NCI-H69 (cell line): ENCODE measurements around the gene IFT52.
"Not testable (repeated sequence)": the region's sequence is repeated elsewhere in the genome, so short reads cannot be mapped to it uniquely, and the experiment has no call there.

Source experiments
- DNase-seq: peaks from one replicate; lab custom pipeline; 2025; lab: John Stamatoyannopoulos, UW

Gene IFT52

GRCh38 chr20:43650997-43651525 is 60.3 kb downstream of the IFT52 start:
- DNase-seq: no peak

- not testable (repeated sequence) for DNase-seq
These were observed 61.0 kb downstream of the IFT52 start for GRCh38 chr20:43651650-43652184.

- no peak for DNase-seq
These were observed 63.2 kb downstream of the IFT52 start for GRCh38 chr20:43653966-43654365.

GRCh38 chr20:43655176-43655575 is 64.4 kb downstream of the IFT52 start:
- DNase-seq: not testable (repeated sequence)

- no peak for DNase-seq
These were observed 65.2 kb downstream of the IFT52 start for GRCh38 chr20:43655937-43656336.

GRCh38 chr20:43658069-43658722 is 67.5 kb downstream of the IFT52 start:
- no peak for DNase-seq

GRCh38 chr20:43658723-43659419 is 68.1 kb downstream of the IFT52 start:
- DNase-seq: no peak

- no peak for DNase-seq
These were observed 72.4 kb downstream of the IFT52 start for GRCh38 chr20:43662943-43663655.

GRCh38 chr20:43665466-43666176 is 74.9 kb downstream of the IFT52 start:
- DNase-seq: no peak

GRCh38 chr20:43666376-43667328 is 75.9 kb downstream of the IFT52 start, which contains the start of gene MYBL2:
Gene MYBL2, plus strand, starts transcription at chr20:43667114. Its CDS starts 170 bp downstream, at chr20:43667284.
- DNase-seq: peak; percentile 80

- peak; percentile 65 for DNase-seq
These were observed 76.8 kb downstream of the IFT52 start for GRCh38 chr20:43667341-43668132.

GRCh38 chr20:43669332-43669731 is 78.6 kb downstream of the IFT52 start:
- DNase-seq: no peak

- no peak for DNase-seq
These were observed 79.7 kb downstream of the IFT52 start for GRCh38 chr20:43670423-43670822.

GRCh38 chr20:43676368-43676767 is 85.6 kb downstream of the IFT52 start:
- DNase-seq: no peak

- no peak for DNase-seq
These were observed 90.2 kb downstream of the IFT52 start for GRCh38 chr20:43680981-43681380.

- DNase-seq: peak; percentile 74
These were observed 90.8 kb downstream of the IFT52 start for GRCh38 chr20:43681468-43681942.

GRCh38 chr20:43681991-43682410 is 91.3 kb downstream of the IFT52 start:
- DNase-seq: peak; percentile 87

- DNase-seq: no peak
These were observed 91.7 kb downstream of the IFT52 start for GRCh38 chr20:43682446-43682845.

- DNase-seq: no peak
These were observed 96.1 kb downstream of the IFT52 start for GRCh38 chr20:43686820-43687219.

- no peak for DNase-seq
These were observed 98.4 kb downstream of the IFT52 start for GRCh38 chr20:43689165-43689564.
